ENCODE measurements around the gene RPL29.

Gene RPL29

GRCh38 chr3:51954105-51954504 lies 41.6 kb downstream of the RPL29 start:
- CTCF ChIA-PET = no interaction called here
- no peak for TF ChIP-seq CTCF (conservative IDR thresholded peaks at IDR 0.05; ENCODE audit: low read depth)
- peak overlapping the region; percentile 49; the same call in 1 of the 2 replicates for H3K27ac ChIP-seq
- POLR2A ChIA-PET (ENCODE audit: low non-redundant PET) = no interaction called here
- no peak for DNase-seq (ENCODE audit: low spot score)

- DNase-seq (ENCODE audit: low spot score) = peak; percentile 56
- no peak for TF ChIP-seq CTCF (conservative IDR thresholded peaks at IDR 0.05; ENCODE audit: low read depth)
- POLR2A ChIA-PET (ENCODE audit: low non-redundant PET) = no interaction called here
- CTCF ChIA-PET = interaction anchor here (0.6 kb wide), 1 partner anchor 226 kb away, joined by 4 read pairs; no protein-coding TSS in a partner anchor
- H3K27ac ChIP-seq = peak overlapping the region; percentile 49; the same call in 1 of the 2 replicates
These were observed 42.2 kb downstream of the RPL29 start for GRCh38 chr3:51953445-51953844.

- H3K27ac ChIP-seq = no peak overlapping the region
- POLR2A ChIA-PET (ENCODE audit: low non-redundant PET) = no interaction called here
- no peak for TF ChIP-seq CTCF (conservative IDR thresholded peaks at IDR 0.05; ENCODE audit: low read depth)
- CTCF ChIA-PET = no interaction called here
- DNase-seq (ENCODE audit: low spot score) = no peak
These were observed 44.8 kb downstream of the RPL29 start for GRCh38 chr3:51950899-51951298.

GRCh38 chr3:51949121-51949520 lies 46.6 kb downstream of the RPL29 start:
- no peak for TF ChIP-seq CTCF (conservative IDR thresholded peaks at IDR 0.05; ENCODE audit: low read depth)
- ChIA-PET POLR2A (ENCODE audit: low non-redundant PET) (no interaction called here), CTCF (no interaction called here)
- H3K27ac ChIP-seq = no peak overlapping the region
- no peak for DNase-seq (ENCODE audit: low spot score)

- ChIA-PET POLR2A (ENCODE audit: low non-redundant PET) (no interaction called here), CTCF (interaction anchor here (0.5 to 0.6 kb wide), 2 partner anchors 197 to 708 kb away, joined by 3 to 4 read pairs; no protein-coding TSS in a partner anchor)
- DNase-seq (ENCODE audit: low spot score) = no peak
- no peak overlapping the region for H3K27ac ChIP-seq
- no peak for TF ChIP-seq CTCF (conservative IDR thresholded peaks at IDR 0.05; ENCODE audit: low read depth)
These were observed 47.6 kb downstream of the RPL29 start for GRCh38 chr3:51948016-51948580.

- ChIA-PET CTCF (interaction anchor here (0.5 to 1.0 kb wide), 3 partner anchors 10 to 709 kb away, joined by 3 to 4 read pairs (median 3); no protein-coding TSS in a partner anchor), POLR2A (ENCODE audit: low non-redundant PET) (no interaction called here)
- TF ChIP-seq CTCF (conservative IDR thresholded peaks at IDR 0.05; ENCODE audit: low read depth) = no peak
- DNase-seq (ENCODE audit: low spot score) = no peak
- no peak overlapping the region for H3K27ac ChIP-seq
These were observed 48.3 kb downstream of the RPL29 start for GRCh38 chr3:51947215-51947900.
